ENCODE data around the gene SAP130.

The SAP130 gene

GRCh38 chr2:128012698-128013097 is 15.2 kb downstream of the SAP130 start:
- no peak for TF ChIP-seq CTCF (IDR thresholded peaks at IDR 0.05; ENCODE audit: control insufficient read depth, insufficient read depth, low read depth, low read length, missing control alignments)
- H3K4me3 ChIP-seq (ENCODE audit: control insufficient read depth, low read depth, low read length), result no peak overlapping the region
- no peak for DNase-seq (ENCODE audit: low read depth)

GRCh38 chr2:128008074-128008672 is 19.7 kb downstream of the SAP130 start:
- TF ChIP-seq CTCF (IDR thresholded peaks at IDR 0.05; ENCODE audit: control insufficient read depth, insufficient read depth, low read depth, low read length, missing control alignments), result no peak
- H3K4me3 ChIP-seq (ENCODE audit: control insufficient read depth, low read depth, low read length), result no peak overlapping the region
- no peak for DNase-seq (ENCODE audit: low read depth)

GRCh38 chr2:128004509-128004908 is 23.4 kb downstream of the SAP130 start:
- TF ChIP-seq CTCF (IDR thresholded peaks at IDR 0.05; ENCODE audit: control insufficient read depth, insufficient read depth, low read depth, low read length, missing control alignments), result no peak
- no peak overlapping the region for H3K4me3 ChIP-seq (ENCODE audit: control insufficient read depth, low read depth, low read length)

GRCh38 chr2:128003463-128003862 is 24.4 kb downstream of the SAP130 start:
- DNase-seq (ENCODE audit: low read depth), result no peak
- H3K4me3 ChIP-seq (ENCODE audit: control insufficient read depth, low read depth, low read length), result no peak overlapping the region
- no peak for TF ChIP-seq CTCF (IDR thresholded peaks at IDR 0.05; ENCODE audit: control insufficient read depth, insufficient read depth, low read depth, low read length, missing control alignments)

More at GRCh38 chr2:128004509-128004908, 23.4 kb downstream of the SAP130 start:
- no peak for DNase-seq (ENCODE audit: low read depth)

GRCh38 chr2:127996160-127996559 is 31.7 kb downstream of the SAP130 start:
- no peak for TF ChIP-seq CTCF (IDR thresholded peaks at IDR 0.05; ENCODE audit: control insufficient read depth, insufficient read depth, low read depth, low read length, missing control alignments)
- DNase-seq (ENCODE audit: low read depth), result no peak
- H3K4me3 ChIP-seq (ENCODE audit: control insufficient read depth, low read depth, low read length), result no peak overlapping the region

- no peak overlapping the region for H3K4me3 ChIP-seq (ENCODE audit: control insufficient read depth, low read depth, low read length)
- no peak for TF ChIP-seq CTCF (IDR thresholded peaks at IDR 0.05; ENCODE audit: control insufficient read depth, insufficient read depth, low read depth, low read length, missing control alignments)
- no peak for DNase-seq (ENCODE audit: low read depth)
These were observed 32.1 kb downstream of the SAP130 start for GRCh38 chr2:127995725-127996124.

GRCh38 chr2:127993659-127994058 is 34.2 kb downstream of the SAP130 start:
- no peak overlapping the region for H3K4me3 ChIP-seq (ENCODE audit: control insufficient read depth, low read depth, low read length)
- no peak for TF ChIP-seq CTCF (IDR thresholded peaks at IDR 0.05; ENCODE audit: control insufficient read depth, insufficient read depth, low read depth, low read length, missing control alignments)
- no peak for DNase-seq (ENCODE audit: low read depth)

Measured in AG09309 (cell line).